HCT116 (cell line): ENCODE data around the gene C1QTNF3. TPM values are rescaled to one million over a fixed set of nuclear protein-coding genes. Genes with fewer than 3 reads are reported as not detected.

Experiments
- ATAC-seq: fragments of 200-7000 bp; cut with Tn5 transposase; 2 replicates; pipeline ENCODE4 v1.9.1; 2020; ENCODE audit warnings: mild to moderate bottlenecking, moderate library complexity
- BruUV-seq: library from RNA; stranded (reverse); fragments of 400-500 nt; replicated peaks from 2 replicates; lab custom pipeline; 2021; lab: Mats Ljungman, UMichigan
- CTCF ChIA-PET: fragments of 300-600 bp; sonication (Branson Sonifier 250); formaldehyde crosslinking; loops from one replicate; lab custom pipeline; 2021; ENCODE audit warnings: antibody characterized with exemption; lab: Charles Lee
- POLR2A ChIA-PET: fragments of 300-600, 350-600 bp; sonication (Branson Sonifier 250); formaldehyde crosslinking; loops from one replicate; lab custom pipeline; 2021; ENCODE audit warnings: antibody characterized with exemption; lab: Charles Lee
- RAD21 ChIA-PET, 2 experiments: fragments of 300-600 bp; sonication (Branson Sonifier 250); formaldehyde crosslinking; loops; one replicate each; lab custom pipeline; 2023; ENCODE audit warnings: low total read pairs in 2 of 2; ENCODE audit not compliant: uncharacterized antibody in 2 of 2, unreplicated experiment in 2 of 2, low non-redundant PET in 1 of 2; lab: Charles Lee
- DNase-seq: peaks from one replicate; pipeline ENCODE4 v3.0.0-alpha.2; 2010; ENCODE audit warnings: low read depth, low spot score
- H2AFZ ChIP-seq: fragments of 200-600 bp; shearing (Covaris generic), sonication (generic); 2 replicates; pipeline ENCODE4 v1.6.1; 2017; ENCODE audit warnings: low read depth, mixed run types, mixed read lengths, antibody characterized with exemption, low read length; ENCODE audit not compliant: poor library complexity, severe bottlenecking
- H3K27ac ChIP-seq: 2 replicates; pipeline ENCODE4 v1.5.1; 2012; ENCODE audit warnings: low read depth, low read length
- H3K27me3 ChIP-seq: fragments of 200-600 bp; sonication (generic); 2 replicates; pipeline ENCODE4 v1.6.1; 2016; ENCODE audit warnings: mixed run types, low read length, mixed read lengths; ENCODE audit not compliant: insufficient read depth
- H3K36me3 ChIP-seq, 2 experiments: fragments of 200-500 bp in 1 of 2; fragments of 200-600 bp in 1 of 2; sonication (Bioruptor generic) in 1 of 2; sonication (generic) in 1 of 2; 2 replicates each; pipeline versions ENCODE4 v1.5.1 to v1.6.1; 2014 to 2016; ENCODE audit warnings: low read length in 2 of 2, inconsistent platforms in 1 of 2, mixed read lengths in 1 of 2, mixed run types in 1 of 2; ENCODE audit not compliant: insufficient read depth in 2 of 2, control insufficient read depth in 1 of 2
- H3K4me1 ChIP-seq, 2 experiments: fragments of 200-600 bp in 1 of 2; sonication (generic) in 1 of 2; 2 replicates each; pipeline versions ENCODE4 v1.5.1 to v1.6.1; 2012 to 2017; ENCODE audit warnings: low read length in 2 of 2, inconsistent platforms in 1 of 2, mild to moderate bottlenecking in 1 of 2, mixed read lengths in 1 of 2, mixed run types in 1 of 2, moderate library complexity in 1 of 2; ENCODE audit not compliant: insufficient read depth in 2 of 2, control insufficient read depth in 1 of 2
- H3K4me2 ChIP-seq: fragments of 200-600 bp; sonication (generic); 2 replicates; pipeline ENCODE4 v1.6.1; 2017; ENCODE audit warnings: mixed run types, low read length, mixed read lengths
- H3K4me3 ChIP-seq, 2 experiments: fragments of 200-600 bp in 1 of 2; sonication (generic) in 1 of 2; replicated peaks in 1 of 2; 2 replicates each; pipeline ENCODE4 v1.5.1; 2011 to 2016; ENCODE audit warnings: low read length in 2 of 2, control low read depth in 1 of 2, low read depth in 1 of 2, mild to moderate bottlenecking in 1 of 2, mixed read lengths in 1 of 2, mixed run types in 1 of 2
- H3K79me2 ChIP-seq: fragments of 200-600 bp; sonication (generic); 2 replicates; pipeline ENCODE4 v1.6.1; 2017; ENCODE audit warnings: mild to moderate bottlenecking, mixed run types, low read length, moderate library complexity, mixed read lengths; ENCODE audit not compliant: insufficient read depth
- H3K9ac ChIP-seq: fragments of 200-600 bp; sonication (generic); 2 replicates; pipeline ENCODE4 v1.6.1; 2016; ENCODE audit warnings: low read length, mixed read lengths
- H3K9me2 ChIP-seq: fragments of 200-600 bp; sonication (generic), shearing (Covaris generic); 2 replicates; pipeline ENCODE4 v1.6.1; 2017; ENCODE audit warnings: mixed run types, mild to moderate bottlenecking, moderate library complexity; ENCODE audit not compliant: insufficient read depth
- H3K9me3 ChIP-seq, 2 experiments: fragments of 200-500 bp in 1 of 2; fragments of 200-600 bp in 1 of 2; sonication (Bioruptor generic) in 1 of 2; sonication (generic) in 1 of 2; 2 replicates each; pipeline ENCODE4 v1.6.1; 2014 to 2017; ENCODE audit warnings: low read length in 2 of 2, mixed read lengths in 2 of 2, inconsistent platforms in 1 of 2, low read depth in 1 of 2, mild to moderate bottlenecking in 1 of 2, mixed run types in 1 of 2, moderate library complexity in 1 of 2; ENCODE audit not compliant: control insufficient read depth in 1 of 2, insufficient read depth in 1 of 2
- H4K20me1 ChIP-seq: fragments of 200-600 bp; sonication (generic), shearing (Covaris generic); 2 replicates; pipeline ENCODE4 v1.6.1; 2017; ENCODE audit warnings: mixed run types, mild to moderate bottlenecking, moderate library complexity; ENCODE audit not compliant: insufficient read depth
- EGR1 ChIP-seq: IDR thresholded peaks from 2 replicates; pipeline ENCODE4 v1.6.1; 2012; ENCODE audit warnings: low read depth
- POLR2A ChIP-seq: IDR thresholded peaks from 2 replicates; pipeline ENCODE4 v1.7.0; 2011; ENCODE audit warnings: borderline replicate concordance; ENCODE audit not compliant: insufficient read depth, insufficient read length; ENCODE audit errors: extremely low read depth
- POLR2AphosphoS5 ChIP-seq: IDR thresholded peaks from 2 replicates; pipeline ENCODE4 v1.6.1; 2011; ENCODE audit warnings: mild to moderate bottlenecking, low read depth, low read length, moderate library complexity
- SP1 ChIP-seq: IDR thresholded peaks from 2 replicates; pipeline ENCODE4 v1.6.1; 2012; ENCODE audit warnings: low read depth
- SRF ChIP-seq: IDR thresholded peaks from 2 replicates; pipeline ENCODE4 v1.6.1; 2012; ENCODE audit warnings: low read depth
- TCF7L2 ChIP-seq: IDR thresholded peaks from 2 replicates; pipeline ENCODE4 v1.7.0; 2011; ENCODE audit warnings: borderline replicate concordance, inconsistent platforms; ENCODE audit not compliant: insufficient read depth, insufficient read length; ENCODE audit errors: extremely low read depth
- YY1 ChIP-seq: IDR thresholded peaks from 2 replicates; pipeline ENCODE4 v1.6.1; 2011; ENCODE audit warnings: low read length, low read depth, moderate library complexity, mild to moderate bottlenecking; ENCODE audit not compliant: insufficient replicate concordance; ENCODE audit errors: extremely low read depth
- ZFX ChIP-seq: fragments of 450-650 bp; IDR thresholded peaks from 2 replicates; pipeline ENCODE4 v1.6.1; 2017
- intact Hi-C: fragments of 100-400 bp; cut with micrococcal nuclease; formaldehyde crosslinking; loops from 2 replicates; pipeline ENCODE4 v1.10.0; 2022
- total RNA-seq: library from RNA; stranded (reverse); gene quantifications from one replicate; pipeline ENCODE4 v1.2.1, GENCODE V29; 2021; ENCODE audit not compliant: unreplicated experiment
- TF ChIP-seq, protein P1 (sequence below): IDR thresholded peaks from 2 replicates; pipeline ENCODE4 v1.6.1; 2012; ENCODE audit warnings: low read depth
- TF ChIP-seq, protein P2 (sequence below), 3 experiments: fragments of 200-600 bp in 1 of 3; sonication (generic) in 1 of 3; IDR thresholded peaks in 2 of 3; conservative IDR thresholded peaks in 1 of 3; 2 replicates each; pipeline ENCODE4 v1.5.1; 2012 to 2017; ENCODE audit warnings: low read depth in 2 of 3, low read length in 2 of 3, antibody characterized with exemption in 1 of 3, borderline replicate concordance in 1 of 3, control low read depth in 1 of 3, mild to moderate bottlenecking in 1 of 3, mixed read lengths in 1 of 3, mixed run types in 1 of 3, moderate library complexity in 1 of 3; ENCODE audit not compliant: insufficient read depth in 1 of 3
- TF ChIP-seq, protein P3 (sequence below): IDR thresholded peaks from 2 replicates; pipeline ENCODE4 v1.6.1; 2011; ENCODE audit warnings: mild to moderate bottlenecking, low read length, moderate library complexity; ENCODE audit not compliant: insufficient replicate concordance; ENCODE audit errors: extremely low read depth

The C1QTNF3 gene
- total RNA-seq, 1 experiment from 2014 or later, result 2.6 TPM

DNA sequence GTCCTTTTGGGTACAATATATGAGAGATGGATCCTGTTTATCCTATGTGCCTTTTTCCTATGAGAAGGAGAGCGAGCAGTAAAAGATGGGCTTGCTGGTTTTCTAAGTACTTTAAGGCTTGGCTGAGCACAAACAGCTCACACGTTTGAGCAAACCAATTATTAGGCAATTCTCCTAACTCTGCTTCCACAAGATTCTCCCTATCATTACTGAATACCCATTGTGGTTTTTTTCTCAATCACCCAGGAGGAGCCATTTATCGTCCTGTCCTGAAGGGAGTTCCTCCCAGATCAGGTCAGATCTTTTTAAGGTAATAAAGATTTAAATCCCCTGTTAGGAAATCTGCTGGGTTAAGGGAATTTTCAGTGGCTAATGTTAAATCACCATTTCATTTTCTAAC, 19.4 kb upstream of the C1QTNF3 start:
- H3K4me1 ChIP-seq, result no peaks in the 10 kb centered on the region
- H3K27me3 ChIP-seq, result no peaks in the 10 kb centered on the region
- ChIA-PET POLR2A (no interaction called here), RAD21 (no interaction called here), CTCF (no interaction called here)
- no peak overlapping the region for H3K27ac ChIP-seq
- H3K36me3 ChIP-seq, result no peaks in the 10 kb centered on the region
- no peaks in the 10 kb centered on the region for H3K79me2 ChIP-seq
- TF ChIP-seq POLR2A (no peak), SRF (no peak), TCF7L2 (no peak), EGR1 (no peak), SP1 (no peak), POLR2AphosphoS5 (no peak), ZFX (no peak), YY1 (no peak)
- TF ChIP-seq, protein P1, sequence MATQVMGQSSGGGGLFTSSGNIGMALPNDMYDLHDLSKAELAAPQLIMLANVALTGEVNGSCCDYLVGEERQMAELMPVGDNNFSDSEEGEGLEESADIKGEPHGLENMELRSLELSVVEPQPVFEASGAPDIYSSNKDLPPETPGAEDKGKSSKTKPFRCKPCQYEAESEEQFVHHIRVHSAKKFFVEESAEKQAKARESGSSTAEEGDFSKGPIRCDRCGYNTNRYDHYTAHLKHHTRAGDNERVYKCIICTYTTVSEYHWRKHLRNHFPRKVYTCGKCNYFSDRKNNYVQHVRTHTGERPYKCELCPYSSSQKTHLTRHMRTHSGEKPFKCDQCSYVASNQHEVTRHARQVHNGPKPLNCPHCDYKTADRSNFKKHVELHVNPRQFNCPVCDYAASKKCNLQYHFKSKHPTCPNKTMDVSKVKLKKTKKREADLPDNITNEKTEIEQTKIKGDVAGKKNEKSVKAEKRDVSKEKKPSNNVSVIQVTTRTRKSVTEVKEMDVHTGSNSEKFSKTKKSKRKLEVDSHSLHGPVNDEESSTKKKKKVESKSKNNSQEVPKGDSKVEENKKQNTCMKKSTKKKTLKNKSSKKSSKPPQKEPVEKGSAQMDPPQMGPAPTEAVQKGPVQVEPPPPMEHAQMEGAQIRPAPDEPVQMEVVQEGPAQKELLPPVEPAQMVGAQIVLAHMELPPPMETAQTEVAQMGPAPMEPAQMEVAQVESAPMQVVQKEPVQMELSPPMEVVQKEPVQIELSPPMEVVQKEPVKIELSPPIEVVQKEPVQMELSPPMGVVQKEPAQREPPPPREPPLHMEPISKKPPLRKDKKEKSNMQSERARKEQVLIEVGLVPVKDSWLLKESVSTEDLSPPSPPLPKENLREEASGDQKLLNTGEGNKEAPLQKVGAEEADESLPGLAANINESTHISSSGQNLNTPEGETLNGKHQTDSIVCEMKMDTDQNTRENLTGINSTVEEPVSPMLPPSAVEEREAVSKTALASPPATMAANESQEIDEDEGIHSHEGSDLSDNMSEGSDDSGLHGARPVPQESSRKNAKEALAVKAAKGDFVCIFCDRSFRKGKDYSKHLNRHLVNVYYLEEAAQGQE, result no peak
- TF ChIP-seq, protein P2, sequence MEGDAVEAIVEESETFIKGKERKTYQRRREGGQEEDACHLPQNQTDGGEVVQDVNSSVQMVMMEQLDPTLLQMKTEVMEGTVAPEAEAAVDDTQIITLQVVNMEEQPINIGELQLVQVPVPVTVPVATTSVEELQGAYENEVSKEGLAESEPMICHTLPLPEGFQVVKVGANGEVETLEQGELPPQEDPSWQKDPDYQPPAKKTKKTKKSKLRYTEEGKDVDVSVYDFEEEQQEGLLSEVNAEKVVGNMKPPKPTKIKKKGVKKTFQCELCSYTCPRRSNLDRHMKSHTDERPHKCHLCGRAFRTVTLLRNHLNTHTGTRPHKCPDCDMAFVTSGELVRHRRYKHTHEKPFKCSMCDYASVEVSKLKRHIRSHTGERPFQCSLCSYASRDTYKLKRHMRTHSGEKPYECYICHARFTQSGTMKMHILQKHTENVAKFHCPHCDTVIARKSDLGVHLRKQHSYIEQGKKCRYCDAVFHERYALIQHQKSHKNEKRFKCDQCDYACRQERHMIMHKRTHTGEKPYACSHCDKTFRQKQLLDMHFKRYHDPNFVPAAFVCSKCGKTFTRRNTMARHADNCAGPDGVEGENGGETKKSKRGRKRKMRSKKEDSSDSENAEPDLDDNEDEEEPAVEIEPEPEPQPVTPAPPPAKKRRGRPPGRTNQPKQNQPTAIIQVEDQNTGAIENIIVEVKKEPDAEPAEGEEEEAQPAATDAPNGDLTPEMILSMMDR (IDR thresholded peaks at IDR 0.05 in 2 of 3, conservative IDR thresholded peaks at IDR 0.05 in 1 of 3; ENCODE audit: borderline replicate concordance in 1 of 3, insufficient read depth in 1 of 3, low read depth in 2 of 3, low read length in 2 of 3), result no peak
- TF ChIP-seq, protein P3, sequence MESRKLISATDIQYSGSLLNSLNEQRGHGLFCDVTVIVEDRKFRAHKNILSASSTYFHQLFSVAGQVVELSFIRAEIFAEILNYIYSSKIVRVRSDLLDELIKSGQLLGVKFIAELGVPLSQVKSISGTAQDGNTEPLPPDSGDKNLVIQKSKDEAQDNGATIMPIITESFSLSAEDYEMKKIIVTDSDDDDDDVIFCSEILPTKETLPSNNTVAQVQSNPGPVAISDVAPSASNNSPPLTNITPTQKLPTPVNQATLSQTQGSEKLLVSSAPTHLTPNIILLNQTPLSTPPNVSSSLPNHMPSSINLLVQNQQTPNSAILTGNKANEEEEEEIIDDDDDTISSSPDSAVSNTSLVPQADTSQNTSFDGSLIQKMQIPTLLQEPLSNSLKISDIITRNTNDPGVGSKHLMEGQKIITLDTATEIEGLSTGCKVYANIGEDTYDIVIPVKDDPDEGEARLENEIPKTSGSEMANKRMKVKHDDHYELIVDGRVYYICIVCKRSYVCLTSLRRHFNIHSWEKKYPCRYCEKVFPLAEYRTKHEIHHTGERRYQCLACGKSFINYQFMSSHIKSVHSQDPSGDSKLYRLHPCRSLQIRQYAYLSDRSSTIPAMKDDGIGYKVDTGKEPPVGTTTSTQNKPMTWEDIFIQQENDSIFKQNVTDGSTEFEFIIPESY, result no peak
- H2AFZ ChIP-seq, result no peak overlapping the region
- no peak for ATAC-seq
- H3K4me2 ChIP-seq, result no peak overlapping the region
- intact Hi-C loops, result loop anchor here (1.0 kb wide), 1 partner anchor 46 kb away; no protein-coding TSS in a partner anchor
- no TSS peak for BruUV-seq
- no peak for DNase-seq
- H3K9me2 ChIP-seq, result no peaks in the 10 kb centered on the region
- no peak overlapping the region for H3K4me3 ChIP-seq
- H3K9ac ChIP-seq, result no peak overlapping the region
- H4K20me1 ChIP-seq, result no peaks in the 10 kb centered on the region
- no peaks in the 10 kb centered on the region for H3K9me3 ChIP-seq
